Measurements from ENCODE around the gene ARID3A.

Gene ARID3A

DNA sequence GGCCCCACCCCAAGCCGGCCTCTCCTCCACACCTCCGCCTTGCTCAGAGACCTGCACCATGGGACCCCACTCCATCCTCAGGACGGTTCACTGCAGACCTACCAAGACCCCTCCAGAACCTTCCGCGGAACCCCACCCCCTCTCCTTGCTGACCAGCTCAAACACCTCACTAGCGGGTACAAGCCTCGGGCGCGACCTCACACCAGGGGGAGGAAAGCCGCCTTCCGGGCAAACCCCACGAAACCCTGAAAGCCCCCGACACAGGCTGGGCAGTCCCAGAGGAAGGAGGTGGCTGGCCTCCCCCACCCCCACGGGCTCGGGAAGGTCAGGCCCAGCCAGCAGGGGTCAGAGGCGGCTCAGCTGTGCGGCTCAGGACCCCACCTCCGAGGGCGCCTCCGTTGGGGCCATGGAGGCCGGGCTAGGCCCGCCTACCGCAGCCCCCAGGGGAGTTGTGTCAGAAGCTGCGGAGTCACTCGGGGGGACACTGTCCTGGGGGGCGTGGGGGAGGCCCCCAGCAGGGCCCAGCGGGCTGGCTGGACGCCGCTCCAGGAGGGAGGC lies 84.2 kb downstream of the ARID3A start:
- DNase-seq (ENCODE audit: extremely low spot score, insufficient read length, low read depth) (no peak), FAIRE-seq (no peak)

DNA sequence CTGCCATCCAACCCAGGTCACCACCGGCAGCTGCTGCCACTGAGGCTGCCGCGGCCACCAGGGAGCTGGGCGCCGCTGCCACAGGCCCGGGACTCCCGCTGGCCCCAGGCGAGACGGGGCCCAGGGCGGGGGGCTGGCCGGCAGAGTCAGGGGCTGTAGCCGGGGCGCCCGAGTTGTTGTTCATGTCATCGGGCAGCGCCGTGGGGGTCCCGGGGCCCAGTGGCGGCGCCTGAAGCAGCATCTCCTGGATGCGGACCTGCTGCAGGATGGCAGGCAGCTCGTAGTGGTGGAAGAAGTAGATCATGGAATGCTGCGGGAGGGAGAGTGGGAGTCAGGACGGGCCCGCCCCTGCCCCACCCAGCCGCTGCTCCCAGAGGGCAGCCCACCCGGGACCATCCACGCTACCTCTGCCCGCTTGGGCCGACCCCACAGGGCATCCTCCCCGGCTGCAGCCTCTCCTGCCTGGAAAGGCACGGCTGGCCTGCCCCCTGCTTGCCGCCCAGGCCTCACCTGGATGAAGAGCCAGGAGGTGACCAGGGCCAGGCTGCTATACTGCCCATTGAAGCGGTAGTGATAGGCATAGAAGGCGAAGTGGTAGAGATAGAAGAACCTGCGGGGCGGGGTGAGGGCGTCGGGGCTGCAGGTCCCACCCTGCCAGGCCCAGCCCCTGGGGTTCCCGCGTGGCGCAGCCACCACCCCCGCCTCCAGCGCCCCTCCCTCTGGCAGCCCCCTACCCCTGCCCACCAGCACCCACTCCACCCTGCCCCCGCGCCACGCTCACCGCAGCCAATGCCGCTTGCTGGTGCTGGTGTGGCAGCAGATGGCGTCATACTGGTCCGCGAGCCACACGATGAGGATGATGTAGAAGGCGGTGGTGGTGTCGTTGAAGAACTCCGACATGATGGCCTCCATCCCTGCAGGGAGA lies 85.0 kb downstream of the ARID3A start:
- DNase-seq (ENCODE audit: extremely low spot score, insufficient read length, low read depth) (no peak), FAIRE-seq (no peak)

DNA sequence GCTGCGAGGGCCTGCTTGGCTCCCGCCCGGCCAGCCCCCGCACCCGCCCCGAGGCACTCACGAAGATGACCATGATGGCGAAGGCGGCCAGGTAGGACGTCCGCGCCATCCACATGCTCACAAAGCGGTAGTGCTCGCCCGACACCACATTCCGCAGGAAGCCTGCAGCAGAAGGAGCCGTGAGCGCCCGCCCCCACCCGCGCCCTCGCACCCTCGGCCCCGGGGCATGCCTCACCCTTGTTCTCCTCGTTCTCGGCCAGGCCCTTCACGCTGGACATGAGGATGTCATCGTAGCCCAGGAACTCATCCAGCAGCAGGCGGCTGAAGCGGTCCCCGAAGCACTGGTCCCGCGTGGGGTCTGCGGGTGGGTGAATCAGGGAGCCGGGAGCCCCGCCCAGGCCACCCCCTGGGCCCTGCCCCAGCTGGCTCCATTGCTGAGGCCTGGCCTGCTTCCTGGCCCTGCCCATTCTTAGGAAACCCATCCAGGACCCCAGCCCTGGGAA lies 86.0 kb downstream of the ARID3A start:
- no peak for FAIRE-seq
- DNase-seq (ENCODE audit: extremely low spot score, insufficient read length, low read depth): no peak

DNA sequence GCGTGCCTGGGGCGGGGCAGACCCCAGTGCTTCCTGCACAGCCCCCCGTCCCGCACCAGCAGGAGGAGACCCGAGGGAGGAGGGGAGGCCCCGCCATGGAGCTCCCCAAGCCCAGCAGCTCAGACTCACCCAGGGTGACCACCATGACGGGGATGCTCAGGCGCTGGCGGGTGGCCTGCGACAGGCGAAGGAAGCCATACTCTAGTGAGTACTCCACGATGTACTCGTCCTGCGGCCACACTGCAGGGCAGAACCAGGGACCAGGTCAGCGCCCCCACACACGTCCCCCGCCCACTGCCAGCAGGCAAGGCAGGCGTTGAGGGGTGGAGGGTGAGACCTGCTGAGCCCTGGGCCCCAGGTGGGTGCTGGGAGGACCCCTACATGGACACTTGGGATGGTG lies 86.5 kb downstream of the ARID3A start:
- FAIRE-seq (no peak), DNase-seq (ENCODE audit: extremely low spot score, insufficient read length, low read depth) (no peak)

DNA sequence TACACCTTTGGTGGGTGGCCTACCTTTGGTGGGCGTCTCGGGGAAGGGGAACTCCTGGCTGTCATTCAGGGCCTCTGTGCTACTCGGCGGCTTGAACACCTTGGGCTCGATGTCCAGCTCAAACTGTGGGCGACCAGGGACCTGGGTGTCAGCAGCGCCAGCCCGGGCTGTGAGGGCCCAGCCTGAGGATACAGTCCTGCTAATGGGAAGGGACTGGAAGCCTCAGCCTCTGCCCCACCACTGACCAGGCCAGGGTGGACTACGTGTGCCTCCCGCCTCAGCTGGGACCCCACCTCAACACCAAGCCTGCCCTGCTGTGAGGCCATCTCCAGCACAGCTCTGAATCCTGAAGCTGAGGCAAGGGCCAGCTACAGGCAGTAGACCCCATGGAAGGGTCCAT lies 87.4 kb downstream of the ARID3A start:
- no peak for DNase-seq (ENCODE audit: extremely low spot score, insufficient read length, low read depth)
- FAIRE-seq: no peak

DNA sequence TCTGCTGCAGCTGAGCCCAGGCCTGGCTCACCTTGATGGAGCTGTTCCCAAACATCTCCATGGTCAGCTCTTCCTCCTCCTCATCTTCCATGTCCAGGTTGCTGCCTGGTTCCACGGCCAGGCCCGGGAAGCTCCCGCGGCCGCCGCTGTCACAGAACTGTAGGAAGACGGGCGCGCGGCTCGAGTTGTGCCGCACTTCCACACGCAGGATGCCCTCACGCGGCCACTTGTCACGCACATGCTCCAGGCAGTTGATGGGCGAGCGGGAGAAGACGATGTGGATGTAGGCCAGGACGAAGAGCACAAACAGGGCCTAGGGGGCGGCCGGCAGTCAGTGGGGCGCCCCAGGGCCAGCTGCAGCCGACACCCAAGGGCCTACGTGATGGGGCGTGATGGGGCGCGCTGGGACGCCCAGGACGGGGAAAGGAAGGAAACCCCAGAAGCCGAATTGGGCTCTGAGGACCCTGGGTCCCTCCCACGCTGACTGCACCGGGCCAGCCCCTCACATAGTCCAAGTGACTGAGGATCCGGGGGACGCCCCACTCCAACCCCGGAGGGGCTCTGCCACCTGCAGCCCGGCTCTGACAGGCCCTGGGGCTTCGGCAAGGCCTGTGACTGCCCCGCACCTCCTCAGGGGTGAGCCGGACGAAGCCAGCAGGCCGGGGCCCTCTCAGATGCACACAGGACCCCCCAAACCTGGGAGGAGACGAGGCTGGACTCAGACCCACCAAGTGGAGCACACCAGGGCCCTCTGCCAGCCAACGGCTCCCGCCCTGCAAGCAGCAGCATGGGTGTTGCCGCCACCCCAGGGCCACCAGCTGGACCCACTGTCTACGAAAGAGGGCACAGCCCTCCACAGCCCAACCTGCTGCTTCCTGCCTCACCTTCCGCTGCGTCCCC lies 88.6 kb downstream of the ARID3A start:
- FAIRE-seq (no peak), DNase-seq (ENCODE audit: extremely low spot score, insufficient read length, low read depth) (no peak)

DNA sequence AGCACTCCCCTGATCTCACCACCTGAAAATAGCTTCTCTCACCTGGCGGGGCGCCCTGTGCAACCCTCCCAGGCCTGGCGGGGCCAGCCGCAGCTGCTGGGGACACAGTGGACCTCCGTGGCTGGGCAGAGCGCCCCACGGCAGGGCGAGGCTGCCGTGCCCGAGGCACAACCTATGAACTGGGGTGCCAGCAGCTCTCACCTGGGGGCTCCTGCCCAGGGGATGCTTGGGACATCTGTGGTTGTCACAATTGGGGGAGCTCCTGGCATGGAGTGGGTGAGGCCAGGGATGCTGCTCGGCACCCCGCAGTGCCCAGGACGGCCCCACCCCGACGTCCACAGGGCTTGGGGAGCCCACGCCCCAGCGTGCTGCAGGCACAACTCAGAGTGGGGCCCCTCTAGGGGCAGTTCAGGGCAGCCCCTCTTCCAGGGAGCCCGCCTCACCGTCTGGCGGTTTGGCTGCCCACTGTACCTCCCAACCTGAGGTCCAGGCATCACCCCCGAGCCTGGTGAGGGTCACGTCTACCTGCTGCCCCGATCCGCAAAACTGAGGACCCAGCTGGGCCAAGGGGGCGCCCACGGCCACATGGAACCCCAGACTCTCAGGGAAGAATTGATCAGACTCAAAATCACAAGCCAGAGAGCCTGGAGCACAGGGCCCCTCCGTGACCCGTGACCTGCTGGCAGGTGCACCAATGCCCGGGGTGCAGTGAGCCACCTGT lies 89.4 kb downstream of the ARID3A start:
- FAIRE-seq: no peak
- no peak for DNase-seq (ENCODE audit: extremely low spot score, insufficient read length, low read depth)

DNA sequence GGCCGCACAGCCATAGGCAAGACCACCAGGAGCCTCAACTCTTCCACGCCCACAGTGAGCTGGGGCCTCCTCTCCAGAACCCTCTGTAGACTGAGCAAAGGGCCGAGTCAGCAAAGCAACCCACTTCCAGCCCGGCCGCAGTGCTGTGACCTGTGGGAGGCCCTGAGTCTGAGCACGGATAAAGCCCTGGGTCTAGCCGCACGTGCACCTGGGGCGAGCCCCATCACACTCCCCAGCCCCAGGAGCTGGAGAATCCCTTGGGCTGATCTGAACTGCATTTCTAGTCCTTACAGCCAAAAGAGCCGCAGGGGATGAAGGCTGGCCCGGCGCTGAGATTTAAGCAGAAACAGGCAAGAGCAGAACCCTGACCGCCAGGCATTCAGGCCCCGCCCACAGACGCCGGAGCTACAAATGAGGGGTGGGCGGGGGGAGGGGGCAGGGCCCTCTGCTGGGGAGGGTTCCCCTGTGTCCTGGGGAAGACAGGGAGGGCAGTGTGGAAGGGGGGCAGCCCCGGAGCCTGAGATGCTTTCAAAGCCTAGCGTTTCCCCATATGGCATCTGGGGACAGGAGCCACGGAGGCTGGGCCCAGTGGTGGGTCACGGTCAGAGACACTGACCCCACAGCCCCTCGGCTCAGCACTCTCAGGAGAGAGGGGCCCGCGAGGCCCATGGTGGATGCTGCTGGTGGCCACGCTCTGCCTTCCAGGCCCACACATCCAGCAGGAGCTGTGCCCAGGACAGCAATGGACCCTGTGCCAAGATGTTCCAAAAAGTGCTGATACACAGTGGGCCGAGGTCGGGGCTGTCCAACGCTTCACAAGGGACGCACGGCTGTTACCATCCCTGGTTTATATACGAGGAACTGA lies 90.2 kb downstream of the ARID3A start:
- DNase-seq (ENCODE audit: extremely low spot score, insufficient read length, low read depth) (no peak), FAIRE-seq (no peak)

DNA sequence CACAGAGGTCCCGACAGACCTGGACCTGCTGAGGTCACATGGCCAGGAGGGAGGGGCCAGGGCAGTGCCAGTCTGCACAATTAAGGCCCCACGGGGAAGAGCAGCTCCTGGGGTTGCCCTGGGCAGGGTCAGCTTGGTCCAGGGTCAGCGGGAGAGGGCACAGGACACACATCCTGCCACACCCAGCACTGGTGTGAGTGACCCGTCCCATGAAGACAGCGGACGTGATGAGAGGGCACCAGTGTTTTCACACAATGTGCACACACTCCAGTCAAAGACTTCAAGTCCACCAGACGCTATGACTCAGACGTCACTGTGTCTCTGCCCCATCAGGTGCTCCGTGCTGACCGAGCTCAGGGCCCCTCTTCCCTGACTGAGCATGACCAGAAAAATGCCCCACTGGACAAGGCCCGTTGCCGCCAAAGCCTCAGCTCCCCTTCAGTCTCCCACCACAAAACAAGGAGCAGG lies 90.8 kb downstream of the ARID3A start:
- no peak for FAIRE-seq
- no peak for DNase-seq (ENCODE audit: extremely low spot score, insufficient read length, low read depth)

DNA sequence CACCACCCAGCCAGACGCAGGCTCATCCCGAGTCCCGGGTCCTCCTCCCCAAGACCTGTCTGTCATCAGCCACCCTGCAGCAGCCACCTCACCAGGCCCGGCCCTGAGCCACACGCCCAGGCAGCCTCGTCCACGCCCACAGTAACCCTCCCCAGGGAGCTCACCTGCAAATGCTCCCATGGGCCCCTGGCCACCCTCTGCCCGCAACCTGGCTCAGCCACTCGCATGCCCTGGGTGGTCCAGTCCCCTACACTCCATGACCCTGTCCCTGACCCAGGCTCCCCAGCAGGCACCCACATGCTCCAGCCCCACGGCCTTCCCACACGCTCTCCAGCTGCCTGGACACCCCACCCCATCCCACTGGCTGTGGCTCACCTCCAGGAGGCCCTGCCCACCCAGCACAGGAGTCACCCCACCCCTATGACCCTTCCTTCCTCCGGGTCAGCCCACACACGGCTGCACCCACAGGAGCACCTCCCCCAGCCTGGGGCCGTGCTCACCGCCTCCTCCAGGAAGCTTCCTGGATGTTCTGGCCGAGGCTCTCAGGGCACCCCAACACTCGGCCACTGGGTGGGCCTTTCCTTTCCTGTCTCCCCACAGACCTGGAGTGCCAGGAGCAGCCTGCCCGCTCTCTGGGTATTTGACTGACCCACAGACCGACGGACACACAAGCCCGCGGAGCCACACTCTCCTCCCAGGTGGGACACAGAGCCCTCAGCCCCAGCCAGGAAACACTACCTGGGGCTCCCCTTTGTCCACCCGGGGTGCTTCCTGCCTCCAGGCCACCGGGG lies 91.5 kb downstream of the ARID3A start:
- no peak for DNase-seq (ENCODE audit: extremely low spot score, insufficient read length, low read depth)

DNA sequence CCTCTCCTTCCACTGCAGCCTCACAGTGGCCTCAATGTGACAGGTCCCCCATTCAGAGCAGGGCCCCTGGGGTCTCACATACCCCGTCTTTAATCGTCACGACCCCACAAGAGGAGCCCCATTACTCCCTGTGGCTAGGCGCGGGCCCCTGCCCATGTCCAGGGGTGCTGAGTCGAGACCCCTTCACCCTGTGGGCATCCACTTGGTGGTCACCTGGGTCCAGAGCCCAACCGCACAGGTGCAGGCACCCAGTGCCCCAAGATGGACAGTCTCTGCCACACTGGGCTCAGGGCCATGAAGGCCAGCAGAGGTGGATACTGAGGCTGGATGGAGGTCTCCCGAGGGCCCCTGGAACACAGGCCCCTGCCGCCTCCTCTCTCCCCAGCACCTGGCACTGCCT lies 92.1 kb downstream of the ARID3A start:
- FAIRE-seq (no peak), DNase-seq (ENCODE audit: extremely low spot score, insufficient read length, low read depth) (no peak)

More for the DNA sequence above, 91.5 kb downstream of the ARID3A start:
- peak; percentile 5 for FAIRE-seq

DNA sequence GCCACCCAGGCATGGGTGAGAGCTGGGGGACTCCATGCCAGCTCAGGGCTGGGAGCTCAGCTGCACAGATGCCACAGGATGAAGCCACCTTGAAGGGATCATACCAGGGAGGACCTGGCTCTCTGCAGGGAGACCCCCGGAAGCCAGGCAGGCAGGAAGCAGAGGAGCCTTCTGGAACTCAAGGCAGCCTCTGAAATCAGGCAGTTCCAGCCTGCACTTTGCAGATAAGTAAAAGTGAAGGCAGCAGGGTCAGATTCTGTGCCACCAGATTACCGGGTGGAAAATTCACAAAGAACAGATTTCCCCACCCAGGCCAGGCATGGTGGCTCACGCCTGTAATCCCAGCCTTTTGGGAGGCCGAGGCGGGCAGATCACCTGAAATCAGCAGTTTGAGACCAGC lies 92.6 kb downstream of the ARID3A start:
- DNase-seq (ENCODE audit: extremely low spot score, insufficient read length, low read depth) (no peak), FAIRE-seq (no peak)

DNA sequence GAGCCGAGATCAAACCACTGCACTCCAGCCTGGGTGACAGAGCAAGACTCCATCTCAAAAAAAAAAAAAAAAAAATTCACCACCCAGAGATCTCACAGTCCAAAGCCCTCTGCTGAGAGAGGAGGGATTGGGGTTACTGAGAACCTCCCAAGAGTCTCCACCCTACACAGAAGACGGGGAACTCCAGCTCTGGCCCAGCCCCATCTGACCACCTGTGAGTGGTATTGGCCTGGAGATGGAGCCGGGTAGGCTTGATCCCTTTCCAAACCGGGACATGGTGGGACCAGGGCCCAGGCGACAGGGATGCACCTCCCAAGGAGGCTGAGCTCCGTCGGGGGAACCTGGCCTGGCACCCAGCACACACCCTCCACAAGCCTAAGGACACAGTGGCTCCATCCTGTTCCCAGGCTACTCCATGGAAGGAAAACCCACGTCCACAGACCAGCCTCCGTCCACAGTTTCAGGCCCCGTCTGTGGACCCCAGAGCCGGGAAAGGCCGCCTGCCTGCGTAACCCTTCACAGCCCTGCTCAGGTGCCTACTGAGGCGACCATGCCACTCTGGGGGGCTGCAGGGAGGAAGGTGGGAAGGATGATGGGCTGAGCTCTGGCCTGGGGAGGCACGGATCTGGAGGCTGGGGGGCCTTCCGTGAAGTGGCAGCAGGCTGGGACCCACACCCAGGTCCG lies 93.2 kb downstream of the ARID3A start:
- no peak for FAIRE-seq
- DNase-seq (ENCODE audit: extremely low spot score, insufficient read length, low read depth): no peak

DNA sequence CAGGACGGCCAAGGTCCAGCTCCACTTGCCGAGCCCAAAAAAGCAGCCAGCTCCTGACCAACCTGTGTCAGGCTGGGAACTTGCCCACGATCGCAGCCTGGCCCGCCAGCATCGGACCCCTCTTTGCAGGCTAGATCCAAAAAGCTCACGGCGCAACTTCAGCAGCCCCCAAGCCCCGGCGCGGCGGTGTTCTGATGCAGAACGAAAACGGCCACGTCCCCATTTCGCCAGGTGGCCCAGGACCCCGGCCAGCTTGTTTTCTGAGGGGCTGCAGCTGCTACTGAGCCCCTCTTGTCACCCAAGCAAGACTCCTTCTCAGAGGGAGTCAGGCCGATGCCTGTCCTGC lies 93.8 kb downstream of the ARID3A start:
- no peak for DNase-seq (ENCODE audit: extremely low spot score, insufficient read length, low read depth)
- FAIRE-seq: no peak

DNA sequence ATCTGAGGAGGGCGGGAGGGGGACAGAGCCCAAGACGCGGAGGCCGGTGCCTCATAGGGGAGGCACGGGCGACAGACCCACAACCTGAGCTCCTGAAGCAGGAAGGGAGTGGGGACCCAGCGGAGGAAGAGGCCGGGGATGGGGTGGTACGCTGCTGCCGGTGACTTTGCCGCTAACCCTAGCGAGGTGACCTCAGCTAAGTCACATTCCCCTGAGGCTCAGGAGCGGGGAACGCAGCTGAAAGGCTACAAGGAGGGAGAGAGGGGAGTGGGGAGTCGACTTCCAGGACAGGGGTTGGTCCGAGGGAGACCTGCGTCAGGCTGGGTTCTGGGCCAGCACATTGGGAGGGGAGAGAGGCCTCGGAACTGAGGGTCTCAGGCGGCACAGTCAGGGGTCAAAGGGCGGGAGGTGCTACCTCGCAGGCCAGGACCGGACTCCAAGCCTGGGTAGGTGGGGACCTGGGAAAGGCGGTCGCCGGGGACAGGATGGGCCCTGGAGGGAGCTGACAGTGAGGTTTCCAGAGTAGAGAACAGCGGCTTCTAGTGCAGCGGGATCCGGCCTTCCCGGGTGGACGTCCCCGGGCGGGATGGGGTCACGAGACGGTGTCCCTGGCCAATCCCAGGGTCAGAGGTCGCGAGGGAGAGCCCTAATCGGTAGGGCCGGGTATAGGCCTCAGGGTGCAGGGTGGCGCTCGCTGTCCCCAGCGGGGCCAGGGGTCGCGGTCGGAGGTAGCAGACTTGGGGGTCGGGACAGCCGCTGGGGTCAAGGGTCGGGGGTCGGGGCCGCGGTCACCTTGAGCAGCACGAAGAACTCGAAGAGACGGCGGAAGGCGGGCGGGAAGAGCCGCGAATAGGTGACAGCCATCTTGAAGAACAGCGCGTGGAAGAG lies 94.4 kb downstream of the ARID3A start:
- DNase-seq (ENCODE audit: extremely low spot score, insufficient read length, low read depth) (no peak), FAIRE-seq (peak; percentile 24)

DNA sequence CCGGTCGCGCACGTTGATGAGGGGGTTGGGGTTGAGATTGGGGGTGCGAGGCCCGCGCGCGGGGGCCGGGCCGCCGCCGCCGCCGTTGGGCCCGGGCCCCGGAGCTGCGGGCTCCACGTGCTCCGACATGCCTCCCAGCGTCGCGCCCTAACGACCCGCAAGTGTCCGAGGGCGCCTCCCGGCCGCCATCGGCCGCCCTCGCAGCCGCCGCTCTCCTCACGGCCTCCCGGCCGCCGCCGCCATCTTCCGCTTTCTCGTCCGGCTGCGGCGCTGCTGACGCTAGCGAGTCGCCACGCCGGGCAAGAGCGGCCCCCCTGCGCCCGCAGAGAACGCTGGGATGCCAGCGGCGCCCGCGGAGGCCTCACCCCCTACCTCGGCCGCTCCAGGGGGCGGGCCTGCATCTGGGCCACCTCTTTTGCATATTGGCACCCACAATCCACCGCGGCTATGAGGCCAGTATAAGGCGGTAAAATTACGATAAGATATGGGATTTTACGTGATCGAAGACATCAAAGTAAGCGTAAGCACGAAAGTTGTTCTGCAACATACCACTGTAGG lies 95.1 kb downstream of the ARID3A start, which contains the start of gene TMEM259:
Gene TMEM259, minus strand, starts transcription at position 256 of the 558 bp plus-strand sequence. Its CDS starts 127 bp downstream, at position 129.
- DNase-seq (ENCODE audit: extremely low spot score, insufficient read length, low read depth) (peak; percentile 91), FAIRE-seq (peak; percentile 97)
